ENCODE data around the gene NUDCD3.

NUDCD3 gene

DNA sequence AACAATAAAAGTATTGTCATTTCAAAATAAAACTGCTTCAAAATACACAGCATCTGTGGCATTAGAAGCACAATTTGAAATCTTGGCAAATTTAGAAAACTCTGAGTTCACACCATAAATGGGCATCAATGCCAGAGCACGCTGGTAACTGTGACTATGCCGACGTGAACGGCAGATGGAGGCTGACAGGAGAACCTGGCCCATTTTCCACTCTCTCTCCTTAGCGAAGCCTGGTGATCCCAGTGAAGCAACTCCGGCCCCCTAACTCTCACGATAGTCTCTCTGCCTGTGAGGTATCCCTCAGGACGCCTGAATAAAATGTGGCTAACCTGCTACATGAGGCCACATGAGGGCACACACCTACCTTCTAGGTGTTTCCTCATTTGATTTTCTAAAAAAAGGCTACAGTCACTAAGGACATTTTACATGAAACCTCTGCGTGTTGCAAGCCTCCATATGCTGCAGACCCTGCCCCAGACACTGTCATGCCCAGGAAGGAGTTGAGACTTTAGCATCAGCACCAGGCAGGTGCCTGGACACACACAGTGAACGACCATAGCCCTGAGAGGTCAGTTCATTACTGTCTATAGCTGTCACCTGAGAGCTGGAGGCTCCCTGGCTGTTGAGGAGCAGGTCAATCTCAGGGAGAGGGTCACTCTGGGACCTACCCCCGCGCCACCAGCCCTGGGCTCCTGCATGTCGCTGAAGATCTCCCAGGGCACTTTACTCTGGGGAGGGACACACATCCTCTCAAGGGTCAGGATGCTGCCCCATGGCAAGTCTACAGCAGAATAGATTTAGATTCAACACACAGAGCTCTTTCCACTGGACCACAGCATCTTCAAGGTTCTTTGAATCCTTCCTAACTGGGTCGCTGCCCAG lies 102.1 kb downstream of the NUDCD3 start:
- H3K36me3 ChIP-seq (ENCODE audit: control insufficient read depth in 1 of 2, insufficient read depth in 2 of 2, low read length in 2 of 2) = peaks cover 43 to 75% of the 10 kb centered on the region in 2 donors
- no peak overlapping the region for H3K9ac ChIP-seq (ENCODE audit: low read depth in 1 of 2, low read length in 2 of 2)
- H3K9me3 ChIP-seq (ENCODE audit: control insufficient read depth in 1 of 2, low read length in 2 of 2) = no peaks in the 10 kb centered on the region
- no peak overlapping the region for H3K4me3 ChIP-seq (ENCODE audit: low read depth in 1 of 2, low read length in 2 of 2)
- H3K27me3 ChIP-seq (ENCODE audit: control insufficient read depth in 1 of 2, insufficient read depth in 2 of 2, low read length in 2 of 2) = no peaks in the 10 kb centered on the region
- no peaks in the 10 kb centered on the region for H3K4me1 ChIP-seq (ENCODE audit: control insufficient read depth in 1 of 2, insufficient read depth in 2 of 2, low read length in 2 of 2)
- H3K27ac ChIP-seq (ENCODE audit: low read depth, low read length) = no peak overlapping the region

DNA sequence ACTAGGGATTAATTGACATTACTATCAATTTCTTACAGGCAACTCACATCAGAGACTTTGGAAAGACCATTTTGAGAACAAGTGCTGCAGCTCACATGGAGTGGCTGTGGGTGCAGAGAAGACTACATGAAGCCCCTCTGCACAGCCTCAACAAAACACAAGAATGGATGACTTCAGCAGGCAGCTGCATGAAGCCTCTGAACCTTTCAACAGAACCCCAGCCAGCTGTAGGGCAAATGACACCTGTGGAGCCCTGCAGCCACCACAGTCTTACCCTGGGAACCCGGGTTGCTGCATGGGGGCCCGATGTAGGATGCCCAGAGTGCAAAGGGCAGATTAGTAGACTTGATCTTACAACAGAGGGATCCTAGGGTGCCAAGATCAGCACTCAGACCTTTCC lies 103.1 kb downstream of the NUDCD3 start:
- Histone ChIP-seq H3K4me3 (ENCODE audit: low read depth in 1 of 2, low read length in 2 of 2) (no peak overlapping the region), H3K4me1 (ENCODE audit: control insufficient read depth in 1 of 2, insufficient read depth in 2 of 2, low read length in 2 of 2) (no peaks in the 10 kb centered on the region), H3K27ac (ENCODE audit: low read depth, low read length) (no peak overlapping the region), H3K36me3 (ENCODE audit: control insufficient read depth in 1 of 2, insufficient read depth in 2 of 2, low read length in 2 of 2) (peaks cover 43 to 77% of the 10 kb centered on the region in 2 donors), H3K9ac (ENCODE audit: low read depth in 1 of 2, low read length in 2 of 2) (no peak overlapping the region), H3K27me3 (ENCODE audit: control insufficient read depth in 1 of 2, insufficient read depth in 2 of 2, low read length in 2 of 2) (no peaks in the 10 kb centered on the region), H3K9me3 (ENCODE audit: control insufficient read depth in 1 of 2, low read length in 2 of 2) (no peaks in the 10 kb centered on the region)

DNA sequence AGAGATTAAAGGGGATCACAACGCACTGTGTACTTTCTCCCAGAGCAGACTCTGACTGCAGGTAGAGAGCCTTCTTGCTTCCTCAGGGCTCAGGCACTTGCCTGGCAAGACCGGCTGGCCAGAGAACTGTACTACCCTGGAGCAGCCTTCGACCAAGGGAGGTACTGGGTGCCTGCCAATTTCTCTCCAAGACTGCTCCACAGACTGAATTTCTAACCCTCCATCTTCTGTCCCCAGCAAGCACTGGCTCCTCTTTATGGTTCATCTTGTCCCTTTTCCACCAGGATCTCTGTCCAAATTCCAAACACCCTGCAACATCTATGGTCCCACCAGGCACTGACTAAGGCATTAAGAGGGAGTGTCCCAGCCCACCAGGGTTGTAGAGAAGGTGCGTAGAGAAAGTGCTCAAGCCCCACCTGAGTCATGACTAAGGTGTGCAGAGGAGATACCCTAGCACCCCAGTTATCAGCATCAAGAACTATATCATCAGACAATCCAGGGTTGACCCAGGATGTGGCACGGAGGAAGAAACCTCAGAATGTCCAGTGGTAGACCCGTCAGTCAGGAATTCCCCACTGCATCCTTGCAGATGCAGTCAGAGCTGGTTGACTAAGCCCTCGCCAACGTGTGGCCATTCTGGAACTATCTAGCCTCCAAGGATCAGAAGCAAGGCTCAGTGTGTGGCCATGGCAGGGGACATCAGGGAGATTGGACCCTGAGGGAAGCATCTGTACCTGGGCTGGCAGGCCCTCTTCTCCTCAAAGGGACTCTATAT lies 104.1 kb downstream of the NUDCD3 start:
- no peaks in the 10 kb centered on the region for H3K27me3 ChIP-seq (ENCODE audit: control insufficient read depth in 1 of 2, insufficient read depth in 2 of 2, low read length in 2 of 2)
- no peak overlapping the region for H3K27ac ChIP-seq (ENCODE audit: low read depth, low read length)
- H3K36me3 ChIP-seq (ENCODE audit: control insufficient read depth in 1 of 2, insufficient read depth in 2 of 2, low read length in 2 of 2) = peaks cover 35 to 70% of the 10 kb centered on the region in 2 donors
- H3K9me3 ChIP-seq (ENCODE audit: control insufficient read depth in 1 of 2, low read length in 2 of 2) = no peaks in the 10 kb centered on the region
- H3K4me3 ChIP-seq (ENCODE audit: low read depth in 1 of 2, low read length in 2 of 2) = no peak overlapping the region
- no peak overlapping the region for H3K9ac ChIP-seq (ENCODE audit: low read depth in 1 of 2, low read length in 2 of 2)
- no peaks in the 10 kb centered on the region for H3K4me1 ChIP-seq (ENCODE audit: control insufficient read depth in 1 of 2, insufficient read depth in 2 of 2, low read length in 2 of 2)

DNA sequence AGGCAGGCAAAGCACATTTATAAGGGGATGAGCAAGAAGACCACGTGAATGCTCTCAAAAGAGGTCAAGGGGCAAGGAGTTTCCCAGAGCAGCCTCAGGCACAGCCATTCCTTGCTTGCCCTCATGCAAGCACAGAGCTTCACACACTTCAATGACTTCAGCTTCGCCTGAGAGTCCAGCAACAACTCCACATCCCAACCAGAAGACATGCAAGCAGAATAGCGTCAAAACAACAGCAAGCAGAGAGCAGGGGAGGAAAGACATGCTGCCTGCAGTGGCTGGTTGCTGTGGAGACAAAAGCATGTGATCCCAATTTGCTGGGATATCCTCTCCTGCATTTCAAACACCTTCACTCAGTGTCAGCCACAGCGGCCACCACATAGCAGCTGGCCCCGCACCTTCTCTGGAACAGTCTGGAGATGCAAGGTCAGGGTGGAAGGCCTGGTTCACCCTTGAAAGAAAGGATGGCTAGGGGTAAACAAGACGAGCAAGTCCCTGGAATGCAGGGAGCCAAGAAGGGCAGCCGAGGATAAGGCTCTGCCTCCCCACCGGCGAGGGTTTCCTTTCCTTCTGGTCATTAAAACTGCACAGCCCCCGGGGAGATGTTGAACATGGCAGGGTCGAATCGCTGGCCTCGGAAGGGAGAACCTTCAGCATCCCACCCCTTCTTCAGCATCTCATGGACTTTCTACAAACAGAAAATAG lies 104.9 kb downstream of the NUDCD3 start:
- Histone ChIP-seq H3K4me3 (ENCODE audit: low read depth in 1 of 2, low read length in 2 of 2) (no peak overlapping the region), H3K9ac (ENCODE audit: low read depth in 1 of 2, low read length in 2 of 2) (no peak overlapping the region), H3K9me3 (ENCODE audit: control insufficient read depth in 1 of 2, low read length in 2 of 2) (no peaks in the 10 kb centered on the region), H3K36me3 (ENCODE audit: control insufficient read depth in 1 of 2, insufficient read depth in 2 of 2, low read length in 2 of 2) (peaks cover 32 to 70% of the 10 kb centered on the region in 2 donors), H3K27ac (ENCODE audit: low read depth, low read length) (no peak overlapping the region), H3K27me3 (ENCODE audit: control insufficient read depth in 1 of 2, insufficient read depth in 2 of 2, low read length in 2 of 2) (no peaks in the 10 kb centered on the region), H3K4me1 (ENCODE audit: control insufficient read depth in 1 of 2, insufficient read depth in 2 of 2, low read length in 2 of 2) (no peaks in the 10 kb centered on the region)

DNA sequence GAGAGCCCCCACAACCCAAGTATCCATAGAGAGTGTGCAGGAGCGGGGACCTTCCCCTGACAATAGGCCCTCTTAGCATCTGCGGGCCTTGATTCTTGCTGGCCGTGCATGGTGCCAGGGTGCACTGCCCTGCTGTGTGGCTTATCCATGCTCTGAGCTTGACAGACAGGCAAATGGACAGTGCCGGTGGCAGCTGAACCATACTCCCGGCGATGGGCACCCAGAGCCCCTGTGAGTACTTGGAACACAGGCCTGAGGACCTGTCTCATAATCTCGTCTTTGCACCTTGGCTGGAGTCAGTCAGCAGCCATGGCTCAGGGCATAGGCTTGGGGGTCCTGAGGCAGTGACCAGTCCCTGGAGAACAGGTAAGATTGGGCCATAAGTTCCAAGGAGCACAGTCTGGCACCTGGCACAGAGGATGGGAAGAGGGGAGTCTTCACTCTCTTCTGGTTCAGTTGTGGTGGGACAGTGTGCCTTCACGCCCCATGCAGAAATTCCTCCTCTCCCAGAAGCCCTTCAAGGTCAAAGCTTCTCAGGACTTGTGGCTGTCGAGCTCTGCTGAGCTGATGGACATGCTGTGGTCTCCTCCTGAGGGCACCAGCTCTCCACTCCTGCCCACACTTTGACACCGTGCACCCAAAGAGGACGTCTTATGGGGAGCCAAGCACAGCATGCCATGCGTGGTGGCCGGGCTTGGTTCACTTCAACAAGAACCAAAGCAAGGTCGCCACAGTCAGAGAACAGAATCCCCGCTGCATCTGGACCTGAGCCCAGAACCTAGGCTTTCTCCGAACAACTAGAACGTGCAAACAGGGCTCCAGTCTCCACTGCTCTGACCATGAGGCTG lies 105.6 kb downstream of the NUDCD3 start:
- Histone ChIP-seq H3K9me3 (ENCODE audit: control insufficient read depth in 1 of 2, low read length in 2 of 2) (no peaks in the 10 kb centered on the region), H3K4me3 (ENCODE audit: low read depth in 1 of 2, low read length in 2 of 2) (no peak overlapping the region), H3K27ac (ENCODE audit: low read depth, low read length) (no peak overlapping the region), H3K9ac (ENCODE audit: low read depth in 1 of 2, low read length in 2 of 2) (no peak overlapping the region), H3K27me3 (ENCODE audit: control insufficient read depth in 1 of 2, insufficient read depth in 2 of 2, low read length in 2 of 2) (no peaks in the 10 kb centered on the region), H3K36me3 (ENCODE audit: control insufficient read depth in 1 of 2, insufficient read depth in 2 of 2, low read length in 2 of 2) (peaks cover 29 to 67% of the 10 kb centered on the region in 2 donors), H3K4me1 (ENCODE audit: control insufficient read depth in 1 of 2, insufficient read depth in 2 of 2, low read length in 2 of 2) (no peaks in the 10 kb centered on the region)

DNA sequence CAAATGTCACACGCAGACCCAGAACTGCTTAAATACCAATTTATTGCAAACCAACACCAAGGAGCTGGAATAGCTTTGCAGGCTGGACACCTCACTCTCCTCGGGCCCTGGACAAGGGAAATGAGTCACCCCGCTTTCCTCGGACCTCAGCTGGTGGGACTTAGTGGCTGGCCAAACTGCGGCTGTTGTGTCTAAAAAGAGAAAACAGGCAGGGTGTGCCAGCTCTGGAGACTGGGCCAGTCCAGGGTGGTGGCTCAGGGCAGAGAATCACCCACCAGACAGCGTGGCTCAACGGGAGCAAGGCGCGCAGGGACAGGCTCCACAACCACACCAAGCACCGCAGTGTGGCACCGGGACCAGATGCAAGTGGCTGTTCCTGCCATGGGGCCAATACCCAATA lies 106.9 kb downstream of the NUDCD3 start:
- H3K27ac ChIP-seq (ENCODE audit: low read depth, low read length) = no peak overlapping the region
- peaks cover 24 to 60% of the 10 kb centered on the region in 2 donors for H3K36me3 ChIP-seq (ENCODE audit: control insufficient read depth in 1 of 2, insufficient read depth in 2 of 2, low read length in 2 of 2)
- H3K9ac ChIP-seq (ENCODE audit: low read depth in 1 of 2, low read length in 2 of 2) = no peak overlapping the region
- no peaks in the 10 kb centered on the region for H3K9me3 ChIP-seq (ENCODE audit: control insufficient read depth in 1 of 2, low read length in 2 of 2)
- H3K4me1 ChIP-seq (ENCODE audit: control insufficient read depth in 1 of 2, insufficient read depth in 2 of 2, low read length in 2 of 2) = no peaks in the 10 kb centered on the region
- no peaks in the 10 kb centered on the region for H3K27me3 ChIP-seq (ENCODE audit: control insufficient read depth in 1 of 2, insufficient read depth in 2 of 2, low read length in 2 of 2)
- H3K4me3 ChIP-seq (ENCODE audit: low read depth in 1 of 2, low read length in 2 of 2) = no peak overlapping the region

DNA sequence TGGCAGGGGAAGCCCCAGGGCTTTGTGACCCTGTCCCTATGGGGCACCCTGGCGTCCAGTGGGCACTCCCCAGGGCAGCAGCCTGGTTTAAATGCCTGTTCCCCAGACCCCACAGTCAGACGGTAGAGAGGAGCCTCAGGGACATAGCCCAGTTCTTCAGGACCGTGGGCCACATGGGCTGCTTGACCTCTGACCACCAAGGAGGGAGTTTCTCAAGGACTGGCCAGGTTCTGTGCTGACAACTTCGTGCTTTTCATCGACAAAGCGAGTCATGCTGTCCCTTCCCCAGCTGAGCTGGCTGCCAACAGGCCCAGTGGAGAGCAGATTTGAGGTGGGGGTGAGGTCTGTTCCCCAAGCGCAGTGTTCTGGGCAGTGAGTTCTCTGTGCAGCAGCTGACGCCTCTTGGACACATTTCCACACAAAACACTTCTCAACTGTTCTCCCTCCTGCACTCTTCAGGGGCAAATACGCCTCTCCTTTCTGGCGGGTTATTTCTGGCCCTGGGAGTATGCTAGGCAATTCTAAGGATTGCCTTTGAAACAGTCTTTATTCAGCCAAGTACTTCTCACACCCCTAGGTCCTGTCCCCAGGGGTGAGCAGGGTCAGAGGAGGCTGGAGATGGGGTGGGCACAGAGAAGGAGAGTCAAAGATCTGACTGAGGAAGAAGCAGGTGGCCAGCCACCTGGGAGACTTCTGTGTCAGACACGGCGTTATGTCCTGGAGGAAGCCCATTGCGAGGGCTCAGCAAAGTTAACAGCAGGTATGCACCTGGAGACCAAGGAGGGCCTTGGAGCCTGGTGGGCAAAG lies 107.8 kb downstream of the NUDCD3 start:
- H3K27me3 ChIP-seq (ENCODE audit: control insufficient read depth in 1 of 2, insufficient read depth in 2 of 2, low read length in 2 of 2) = no peaks in the 10 kb centered on the region
- no peaks in the 10 kb centered on the region for H3K9me3 ChIP-seq (ENCODE audit: control insufficient read depth in 1 of 2, low read length in 2 of 2)
- no peaks in the 10 kb centered on the region for H3K4me1 ChIP-seq (ENCODE audit: control insufficient read depth in 1 of 2, insufficient read depth in 2 of 2, low read length in 2 of 2)
- no peak overlapping the region for H3K9ac ChIP-seq (ENCODE audit: low read depth in 1 of 2, low read length in 2 of 2)
- peaks cover 18 to 51% of the 10 kb centered on the region in 2 donors for H3K36me3 ChIP-seq (ENCODE audit: control insufficient read depth in 1 of 2, insufficient read depth in 2 of 2, low read length in 2 of 2)
- H3K4me3 ChIP-seq (ENCODE audit: low read depth in 1 of 2, low read length in 2 of 2) = no peak overlapping the region
- H3K27ac ChIP-seq (ENCODE audit: low read depth, low read length) = no peak overlapping the region

DNA sequence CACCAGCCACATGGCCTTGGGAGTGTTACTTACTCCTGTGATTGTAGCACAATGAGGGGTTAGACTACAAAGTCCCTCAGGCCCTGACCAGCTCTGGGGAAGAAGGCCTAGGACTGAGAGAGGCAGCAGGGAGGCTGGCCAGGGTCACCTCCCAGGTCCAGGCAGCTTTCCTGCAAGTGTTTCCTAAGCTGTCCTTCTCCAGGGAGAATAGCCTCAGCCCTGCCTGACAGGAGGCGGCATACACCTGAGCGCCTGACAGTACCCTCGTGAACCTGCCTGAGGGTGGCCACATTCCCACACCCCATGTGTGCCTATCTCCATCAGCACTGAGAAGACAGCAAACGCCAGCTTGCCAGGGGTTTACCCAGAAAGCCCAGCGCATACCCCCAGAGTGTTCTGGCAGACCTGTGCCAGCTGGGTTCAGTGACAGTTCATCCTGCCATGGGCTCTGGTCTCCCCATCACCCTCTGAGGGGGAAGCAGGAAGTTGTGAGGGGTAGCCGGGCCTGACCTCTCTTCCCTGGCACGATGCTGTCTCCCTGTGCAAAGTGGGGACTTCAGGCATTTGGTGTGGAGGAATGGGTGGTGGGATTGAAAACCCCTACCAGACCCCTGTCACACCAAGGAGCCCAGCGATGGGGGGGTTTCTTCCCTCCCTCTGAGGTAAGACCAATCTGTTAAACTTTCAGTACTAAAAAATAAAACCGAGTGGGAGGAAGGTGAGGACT lies 108.8 kb downstream of the NUDCD3 start:
- H3K4me1 ChIP-seq (ENCODE audit: control insufficient read depth in 1 of 2, insufficient read depth in 2 of 2, low read length in 2 of 2) = no peaks in the 10 kb centered on the region
- H3K36me3 ChIP-seq (ENCODE audit: control insufficient read depth in 1 of 2, insufficient read depth in 2 of 2, low read length in 2 of 2) = peaks cover 18 to 47% of the 10 kb centered on the region in 2 donors
- no peaks in the 10 kb centered on the region for H3K9me3 ChIP-seq (ENCODE audit: control insufficient read depth in 1 of 2, low read length in 2 of 2)
- peaks cover 0 to 2% of the 10 kb centered on the region in 2 donors for H3K27me3 ChIP-seq (ENCODE audit: control insufficient read depth in 1 of 2, insufficient read depth in 2 of 2, low read length in 2 of 2)
- H3K9ac ChIP-seq (ENCODE audit: low read depth in 1 of 2, low read length in 2 of 2) = no peak overlapping the region
- no peak overlapping the region for H3K4me3 ChIP-seq (ENCODE audit: low read depth in 1 of 2, low read length in 2 of 2)
- H3K27ac ChIP-seq (ENCODE audit: low read depth, low read length) = no peak overlapping the region

Measured in duodenal mucosa (tissue), 2 donors.